HG03575 (cell line): ENCODE measurements around the gene FIGNL2.
"Not testable (repeated sequence)": the region's sequence is repeated elsewhere in the genome, so short reads cannot be mapped to it uniquely, and the experiment has no call there.

Experiments used
- ATAC-seq: cut with Tn5 transposase; IDR thresholded peaks from one replicate; pipeline ENCODE4 v1.9.1; 2021; ENCODE audit not compliant: unreplicated experiment, insufficient number of reproducible peaks, low FRiP score; ENCODE audit errors: extremely low read depth

FIGNL2 gene

GRCh38 chr12:51840966-51841365 lies 7.6 kb downstream of the FIGNL2 start:
- ATAC-seq: no peak

GRCh38 chr12:51839310-51839947 lies 9.1 kb downstream of the FIGNL2 start:
- no peak for ATAC-seq

DNA sequence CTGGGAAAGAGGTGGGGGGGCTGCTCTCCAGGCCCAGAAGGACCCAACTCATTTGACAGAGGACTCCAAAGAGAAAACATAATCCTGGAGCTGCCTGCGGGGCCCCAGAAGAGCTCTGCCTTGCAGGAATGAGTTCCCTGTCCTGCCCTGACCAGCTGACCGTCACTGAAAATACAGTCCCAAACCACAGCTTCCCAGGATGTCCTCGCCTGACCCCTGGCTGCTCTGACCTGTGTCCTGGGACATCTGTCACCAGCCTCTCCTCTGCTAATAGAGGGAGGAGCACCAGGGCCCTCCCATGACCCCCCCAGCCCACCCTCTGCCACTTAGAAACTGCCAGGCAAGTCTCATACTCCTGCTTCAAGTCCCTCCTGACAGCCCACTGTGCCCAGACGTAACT lies 9.8 kb downstream of the FIGNL2 start:
- no peak for ATAC-seq

- no peak for ATAC-seq
Measured at GRCh38 chr12:51838036-51838435, 10.5 kb downstream of the FIGNL2 start.

- ATAC-seq: no peak
Measured at GRCh38 chr12:51837286-51837685, 11.2 kb downstream of the FIGNL2 start.

DNA sequence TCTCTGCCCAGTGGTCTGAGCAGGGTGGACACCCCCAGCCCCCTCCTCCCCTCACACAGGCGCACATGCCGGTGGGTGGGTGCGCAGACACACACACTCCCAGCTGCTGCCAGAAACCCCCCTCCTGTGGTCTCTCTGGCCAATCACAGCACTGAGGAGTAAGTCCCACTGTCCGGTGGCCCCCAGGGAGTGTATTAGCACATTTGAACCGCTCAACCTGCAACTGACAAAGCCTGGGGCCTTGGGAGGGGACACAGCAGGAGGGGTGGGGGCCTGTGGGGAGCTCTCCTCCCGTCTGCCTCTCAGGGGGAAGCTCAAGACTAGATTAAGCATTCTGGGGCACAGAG lies 11.7 kb downstream of the FIGNL2 start:
- ATAC-seq: no peak

- ATAC-seq: no peak
Measured at GRCh38 chr12:51836041-51836826, 12.3 kb downstream of the FIGNL2 start.

- ATAC-seq: no peak
Measured at GRCh38 chr12:51834411-51834810, 14.1 kb downstream of the FIGNL2 start.

DNA sequence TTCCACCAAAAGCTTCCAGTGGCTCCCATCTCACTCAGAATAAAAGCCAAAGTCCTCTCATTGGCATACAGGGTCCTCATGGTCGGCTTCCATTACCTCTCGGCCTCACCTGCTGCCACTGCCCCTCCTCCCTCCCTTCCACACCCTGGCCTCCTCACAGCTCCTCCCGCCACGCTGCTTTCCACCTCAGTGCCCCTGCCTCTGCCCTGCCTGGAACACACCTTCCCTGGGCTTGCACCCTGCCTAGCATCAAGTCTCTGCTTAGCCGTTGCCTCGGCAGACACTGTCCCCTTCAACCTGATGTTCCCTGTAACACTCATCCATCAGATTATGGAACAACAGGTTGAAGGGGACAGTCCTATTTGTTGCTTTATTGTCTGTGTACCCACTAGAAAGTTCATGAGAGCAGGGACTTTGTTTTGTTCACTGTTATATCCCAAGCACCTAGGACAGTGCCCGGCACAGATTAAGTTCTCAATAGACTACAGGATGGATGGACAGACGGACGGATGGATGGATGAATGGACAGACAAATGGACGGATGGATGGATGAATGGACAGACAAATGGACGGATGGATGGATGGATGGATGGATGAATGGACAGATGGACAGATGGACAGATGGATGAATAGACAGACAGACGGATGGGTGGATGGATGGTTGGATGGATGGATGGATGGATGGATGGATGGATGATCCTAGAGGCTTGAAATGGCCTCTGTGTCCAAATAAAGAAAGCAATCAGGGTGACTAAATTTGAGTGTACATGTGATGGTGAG lies 14.9 kb downstream of the FIGNL2 start:
- no peak for ATAC-seq

DNA sequence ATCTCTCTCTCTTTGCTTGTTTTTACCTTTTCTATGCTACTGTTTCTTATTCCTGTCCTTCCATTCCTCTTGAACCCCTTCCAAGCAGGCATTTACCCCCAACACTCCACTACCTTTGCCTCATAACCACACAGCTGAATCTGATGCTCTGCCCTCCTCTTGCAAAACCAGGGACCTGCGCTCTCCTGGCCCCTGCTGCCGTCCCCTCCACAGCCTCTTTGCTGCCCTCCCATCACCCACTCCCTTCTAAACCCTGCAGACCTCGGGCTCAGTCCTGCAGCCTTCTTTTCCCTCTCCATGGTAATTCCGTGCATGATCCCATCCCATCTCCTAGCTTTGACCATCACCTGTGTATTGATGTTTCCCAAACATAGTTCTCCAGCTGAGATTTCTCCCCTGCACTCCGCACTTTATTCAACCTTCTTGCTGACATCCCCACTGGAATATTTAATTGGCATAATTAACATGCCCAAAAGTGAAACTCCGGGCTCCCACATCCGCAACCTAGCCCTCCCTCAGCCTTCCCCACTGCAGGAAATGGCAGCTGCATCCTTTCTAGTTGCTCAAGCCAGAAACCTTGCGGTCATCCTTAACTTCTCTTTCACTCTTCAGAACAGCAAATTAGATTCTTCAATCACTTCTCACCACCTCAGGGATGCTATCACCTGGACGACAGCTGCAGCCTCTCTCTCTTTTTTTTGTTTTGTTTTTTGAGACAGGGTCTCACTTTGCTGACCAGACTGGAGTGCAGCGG lies 16.0 kb downstream of the FIGNL2 start:
- ATAC-seq: no peak

DNA sequence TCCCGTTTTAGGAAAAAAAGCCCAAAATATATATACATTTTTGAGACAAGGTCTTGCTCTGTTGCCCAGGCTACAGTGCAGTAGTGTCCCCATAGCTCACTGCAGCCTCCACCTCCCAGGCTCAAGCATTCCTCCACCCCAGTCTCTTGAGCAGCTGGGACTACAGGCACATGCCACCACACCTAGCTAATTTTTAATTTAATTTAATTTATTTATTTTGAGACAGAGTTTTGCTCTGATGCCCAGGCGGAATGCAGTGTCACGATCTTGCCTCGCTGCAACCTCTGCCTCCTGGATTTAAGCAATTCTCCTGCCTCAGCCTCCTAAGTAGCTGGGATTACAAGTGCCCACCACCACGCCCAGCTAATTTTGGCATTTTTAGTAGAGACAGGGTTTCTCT lies 16.7 kb downstream of the FIGNL2 start:
- ATAC-seq: not testable (repeated sequence)

DNA sequence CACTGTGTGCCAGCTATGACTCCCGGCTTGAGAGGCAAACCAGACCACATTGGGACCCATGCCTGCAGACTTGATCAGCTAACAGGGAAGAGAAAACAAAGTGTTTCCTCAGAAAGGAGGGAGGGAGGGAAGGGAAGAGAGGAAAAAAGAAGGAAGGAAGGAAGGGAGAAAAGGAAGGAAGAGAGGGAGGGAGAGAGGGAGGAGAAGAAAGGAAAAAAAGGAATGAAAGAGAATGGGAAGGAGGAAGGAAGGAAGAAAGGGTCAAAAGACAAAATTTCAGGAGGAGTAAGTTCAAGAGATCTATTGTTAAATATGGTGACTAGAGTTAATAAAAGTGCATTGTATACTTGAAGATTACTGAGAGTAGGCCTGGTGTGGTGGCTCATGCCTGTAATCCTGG lies 18.9 kb downstream of the FIGNL2 start:
- ATAC-seq: no peak

DNA sequence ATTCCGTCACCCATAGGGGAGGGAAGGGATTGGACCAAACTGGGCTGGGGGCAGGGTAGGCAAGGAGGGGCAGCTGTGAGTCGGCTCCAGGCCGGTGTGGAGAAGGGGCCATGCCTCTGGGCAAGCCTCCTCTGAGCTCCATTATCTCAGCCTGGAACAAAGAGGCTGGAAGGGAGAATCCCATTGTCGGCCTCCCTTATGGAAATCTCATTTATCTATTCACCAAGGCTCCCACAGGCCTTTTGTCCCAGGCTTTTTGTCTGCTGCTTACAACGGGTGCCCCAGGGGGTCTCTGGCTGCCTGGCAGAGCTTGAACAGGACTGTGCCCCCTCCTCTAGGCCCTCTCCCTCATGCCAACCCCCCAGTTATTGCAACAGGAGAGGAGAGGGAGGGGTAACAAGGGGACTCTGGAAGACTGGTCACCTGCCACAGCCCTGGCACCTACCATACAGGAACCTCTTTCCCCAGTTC lies 19.5 kb downstream of the FIGNL2 start:
- ATAC-seq: no peak

DNA sequence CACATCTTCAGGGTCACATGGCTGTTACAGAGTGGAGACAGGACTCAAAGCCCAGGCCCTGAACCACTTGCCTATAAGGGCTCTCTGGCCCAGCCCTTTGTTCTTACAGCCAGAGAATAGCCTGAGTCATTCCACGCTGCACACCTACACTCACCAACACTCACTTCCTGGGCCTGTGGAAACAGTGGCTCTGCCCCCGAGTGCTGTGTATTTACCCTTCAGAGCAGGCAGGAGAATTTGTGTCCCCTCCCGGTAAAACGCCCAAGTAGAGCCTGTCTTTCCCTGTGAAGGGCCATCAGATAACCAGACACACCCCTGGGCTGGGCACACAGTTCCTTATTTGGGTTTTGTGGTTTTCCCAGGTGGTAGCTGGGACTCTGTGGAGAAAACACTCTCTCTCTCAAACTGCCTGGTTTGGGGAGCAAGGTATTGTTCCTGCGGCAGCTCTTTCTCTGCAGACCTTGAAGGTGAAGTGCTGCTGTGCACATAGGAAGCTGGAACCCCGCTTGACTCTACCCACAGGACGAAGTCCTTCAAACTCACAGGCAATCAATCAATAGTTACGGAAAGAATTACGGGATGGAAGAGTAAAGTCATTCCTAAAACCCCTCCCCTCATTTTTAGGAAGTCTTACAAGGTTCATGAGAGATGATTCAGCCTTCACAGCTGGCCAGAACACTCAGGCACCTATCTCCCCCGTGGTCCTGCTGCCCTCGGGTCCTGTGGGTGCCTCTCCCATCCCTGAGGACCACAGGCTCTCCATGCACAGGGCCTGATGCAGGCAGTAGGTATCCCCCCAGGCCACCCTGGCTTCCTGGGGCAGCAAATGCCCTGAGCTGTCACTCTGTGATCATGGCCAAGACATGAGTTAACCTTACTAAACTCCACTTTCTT lies 20.3 kb downstream of the FIGNL2 start:
- no peak for ATAC-seq

DNA sequence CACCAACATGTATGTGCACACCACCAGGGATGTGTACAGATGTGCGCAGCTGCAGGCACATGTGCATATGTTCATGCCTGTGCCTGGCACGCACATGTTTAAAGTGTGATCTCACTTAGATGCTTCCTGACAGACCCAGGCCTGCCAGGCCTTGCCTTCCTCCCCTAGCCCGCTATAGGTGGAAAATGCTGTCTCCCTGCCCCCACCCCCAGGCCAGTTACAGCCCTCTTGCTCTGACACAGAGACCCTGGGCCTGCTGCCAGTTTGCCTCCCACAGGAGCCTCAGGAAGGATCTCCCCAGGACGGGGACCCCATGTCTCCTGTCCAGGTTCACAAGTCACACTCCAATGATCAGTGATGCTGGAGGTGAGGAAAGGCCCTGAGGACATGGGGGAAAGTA lies 21.6 kb downstream of the FIGNL2 start:
- no peak for ATAC-seq

- no peak for ATAC-seq
Measured at GRCh38 chr12:51825216-51825615, 23.3 kb downstream of the FIGNL2 start.

GRCh38 chr12:51823875-51824565 lies 24.5 kb downstream of the FIGNL2 start:
- no peak for ATAC-seq

- ATAC-seq: no peak
Measured at GRCh38 chr12:51822956-51823355, 25.6 kb downstream of the FIGNL2 start.
